ENCODE results near the gene TIMM17A. TPM values are rescaled to one million over a fixed set of nuclear protein-coding genes. Genes with fewer than 3 reads are reported as not detected.
A peak's percentile ranks its signal among the peaks of the same experiment; 100 is the strongest.

TIMM17A gene
- total RNA-seq, 1 donor from 2014 or later = 139 TPM

DNA sequence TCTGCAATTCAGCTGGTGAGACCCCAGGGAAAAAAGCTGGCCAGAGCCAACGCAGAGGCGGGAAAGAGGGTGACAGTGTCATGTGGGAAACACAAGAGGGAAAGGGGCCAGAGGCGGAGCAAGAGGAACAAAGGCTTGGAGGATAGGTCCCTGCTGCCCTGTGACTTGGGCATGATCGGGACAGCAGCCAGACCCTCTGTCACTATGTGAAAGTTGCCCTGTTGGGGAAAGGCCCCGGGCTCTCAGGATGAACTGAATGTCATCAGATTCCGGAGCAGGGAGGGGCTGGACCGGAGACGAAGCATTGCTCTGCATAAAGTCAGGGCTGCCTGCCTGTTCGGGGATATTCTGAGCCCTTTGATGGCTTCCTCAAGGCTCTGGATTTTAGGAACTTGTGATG is 49.4 kb downstream of the TIMM17A start:
- peaks cover 9% of the 10 kb centered on the region for H3K4me1 Mint-ChIP-seq (ENCODE audit: low read depth, unreplicated experiment)
- no peak overlapping the region for H3K9ac ChIP-seq (ENCODE audit: low read length)
- no peaks in the 10 kb centered on the region for H3K79me2 ChIP-seq (ENCODE audit: insufficient read depth, low read length)
- no peak overlapping the region for H2AFZ ChIP-seq (ENCODE audit: low read depth, low read length)
- H3K27ac Mint-ChIP-seq (ENCODE audit: unreplicated experiment) = no peak overlapping the region
- H3K36me3 ChIP-seq (ENCODE audit: insufficient read depth, low read length) = peaks cover 41% of the 10 kb centered on the region
- H3K27ac ChIP-seq (ENCODE audit: low read depth, low read length) = no peak overlapping the region
- no peak overlapping the region for H3K4me2 ChIP-seq (ENCODE audit: low read length)
- H3K9me3 ChIP-seq (ENCODE audit: insufficient read depth, low read depth, low read length) = no peaks in the 10 kb centered on the region
- DNase-seq (ENCODE audit: low read depth) = no peak
- TF ChIP-seq CTCF (IDR thresholded peaks at IDR 0.05; ENCODE audit: insufficient read depth, low read depth, low read length) (no peak), EZH2 (IDR thresholded peaks at IDR 0.05; ENCODE audit: insufficient read depth, low read length) (no peak)
- no peaks in the 10 kb centered on the region for H3K9me3 Mint-ChIP-seq (ENCODE audit: unreplicated experiment)
- H3K27me3 Mint-ChIP-seq (ENCODE audit: low read depth, unreplicated experiment) = no peaks in the 10 kb centered on the region
- H3K4me1 ChIP-seq (ENCODE audit: insufficient read depth, low read length) = no peaks in the 10 kb centered on the region
- FAIRE-seq = no peak
- H3K27me3 ChIP-seq (ENCODE audit: insufficient read depth, low read length) = no peaks in the 10 kb centered on the region
- H3K4me3 Mint-ChIP-seq (ENCODE audit: unreplicated experiment) = no peak overlapping the region
- H3K4me3 ChIP-seq (ENCODE audit: insufficient read depth, low read depth, low read length) = no peak overlapping the region
- H4K20me1 ChIP-seq (ENCODE audit: insufficient read depth, low read length) = peaks cover 29% of the 10 kb centered on the region
- peaks cover 24% of the 10 kb centered on the region for H3K36me3 Mint-ChIP-seq (ENCODE audit: low read depth, unreplicated experiment)

DNA sequence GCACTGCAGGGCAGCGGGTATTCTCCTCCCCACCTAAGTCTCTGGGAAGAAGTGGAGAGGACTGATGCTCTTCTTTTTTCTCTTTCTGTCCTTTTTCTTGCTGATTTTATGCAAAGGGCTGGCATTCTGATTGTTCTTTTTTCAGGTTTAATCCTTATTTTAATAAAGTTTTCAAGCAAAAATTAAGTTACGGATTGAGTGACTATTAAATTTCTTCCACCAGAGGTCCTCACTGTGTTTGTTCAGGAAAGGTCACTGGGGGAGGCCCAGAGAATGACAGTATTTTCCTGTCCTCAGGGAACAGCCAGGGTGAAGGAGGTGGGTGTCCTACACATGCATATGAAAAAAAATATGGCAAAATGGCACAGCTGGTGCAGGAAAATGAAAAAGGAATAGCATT is 50.7 kb downstream of the TIMM17A start:
- peaks cover 17% of the 10 kb centered on the region for H3K36me3 Mint-ChIP-seq (ENCODE audit: low read depth, unreplicated experiment)
- peaks cover 21% of the 10 kb centered on the region for H4K20me1 ChIP-seq (ENCODE audit: insufficient read depth, low read length)
- H3K36me3 ChIP-seq (ENCODE audit: insufficient read depth, low read length) = peaks cover 33% of the 10 kb centered on the region
- H3K4me3 ChIP-seq (ENCODE audit: insufficient read depth, low read depth, low read length) = no peak overlapping the region
- H3K9me3 ChIP-seq (ENCODE audit: insufficient read depth, low read depth, low read length) = no peaks in the 10 kb centered on the region
- H3K4me3 Mint-ChIP-seq (ENCODE audit: unreplicated experiment) = no peak overlapping the region
- H3K27me3 Mint-ChIP-seq (ENCODE audit: low read depth, unreplicated experiment) = no peaks in the 10 kb centered on the region
- no peak overlapping the region for H3K27ac Mint-ChIP-seq (ENCODE audit: unreplicated experiment)
- no peaks in the 10 kb centered on the region for H3K27me3 ChIP-seq (ENCODE audit: insufficient read depth, low read length)
- no peak overlapping the region for H3K27ac ChIP-seq (ENCODE audit: low read depth, low read length)
- no peak overlapping the region for H2AFZ ChIP-seq (ENCODE audit: low read depth, low read length)
- H3K4me1 Mint-ChIP-seq (ENCODE audit: low read depth, unreplicated experiment) = peaks cover 12% of the 10 kb centered on the region
- DNase-seq (ENCODE audit: low read depth) (no peak), FAIRE-seq (no peak)
- no peaks in the 10 kb centered on the region for H3K9me3 Mint-ChIP-seq (ENCODE audit: unreplicated experiment)
- H3K79me2 ChIP-seq (ENCODE audit: insufficient read depth, low read length) = no peaks in the 10 kb centered on the region
- H3K4me1 ChIP-seq (ENCODE audit: insufficient read depth, low read length) = no peaks in the 10 kb centered on the region
- H3K4me2 ChIP-seq (ENCODE audit: low read length) = no peak overlapping the region
- no peak overlapping the region for H3K9ac ChIP-seq (ENCODE audit: low read length)
- TF ChIP-seq EZH2 (IDR thresholded peaks at IDR 0.05; ENCODE audit: insufficient read depth, low read length) = no peak
- TF ChIP-seq CTCF (IDR thresholded peaks at IDR 0.05; ENCODE audit: insufficient read depth, low read depth, low read length) = peak; percentile 34

GRCh38 chr1:202007304-202007703 is 52.0 kb downstream of the TIMM17A start:
- no peak overlapping the region for H3K27ac Mint-ChIP-seq (ENCODE audit: unreplicated experiment)
- Histone ChIP-seq H3K9me3 (ENCODE audit: insufficient read depth, low read depth, low read length) (no peaks in the 10 kb centered on the region), H3K4me2 (ENCODE audit: low read length) (no peak overlapping the region), H3K4me3 (ENCODE audit: insufficient read depth, low read depth, low read length) (no peak overlapping the region), H3K36me3 (ENCODE audit: insufficient read depth, low read length) (peaks cover 27% of the 10 kb centered on the region), H3K27ac (ENCODE audit: low read depth, low read length) (no peak overlapping the region), H2AFZ (ENCODE audit: low read depth, low read length) (no peak overlapping the region), H3K9ac (ENCODE audit: low read length) (no peak overlapping the region), H3K79me2 (ENCODE audit: insufficient read depth, low read length) (no peaks in the 10 kb centered on the region), H4K20me1 (ENCODE audit: insufficient read depth, low read length) (peaks cover 17% of the 10 kb centered on the region), H3K27me3 (ENCODE audit: insufficient read depth, low read length) (no peaks in the 10 kb centered on the region), H3K4me1 (ENCODE audit: insufficient read depth, low read length) (no peaks in the 10 kb centered on the region)
- FAIRE-seq (no peak), DNase-seq (ENCODE audit: low read depth) (no peak)
- H3K9me3 Mint-ChIP-seq (ENCODE audit: unreplicated experiment) = no peaks in the 10 kb centered on the region
- peaks cover 12% of the 10 kb centered on the region for H3K4me1 Mint-ChIP-seq (ENCODE audit: low read depth, unreplicated experiment)
- H3K27me3 Mint-ChIP-seq (ENCODE audit: low read depth, unreplicated experiment) = peaks cover 3% of the 10 kb centered on the region
- peaks cover 9% of the 10 kb centered on the region for H3K36me3 Mint-ChIP-seq (ENCODE audit: low read depth, unreplicated experiment)
- H3K4me3 Mint-ChIP-seq (ENCODE audit: unreplicated experiment) = no peak overlapping the region
- TF ChIP-seq CTCF (IDR thresholded peaks at IDR 0.05; ENCODE audit: insufficient read depth, low read depth, low read length) (no peak), EZH2 (IDR thresholded peaks at IDR 0.05; ENCODE audit: insufficient read depth, low read length) (no peak)
